GM18858 (cell line): ENCODE data around the gene NNAT.
"Not testable (repeated sequence)": the region's sequence is repeated elsewhere in the genome, so short reads cannot be mapped to it uniquely, and the experiment has no call there.

Experiments
- ATAC-seq: cut with Tn5 transposase; IDR thresholded peaks from one replicate; pipeline ENCODE4 v1.9.1; 2021; ENCODE audit not compliant: unreplicated experiment

NNAT gene

DNA sequence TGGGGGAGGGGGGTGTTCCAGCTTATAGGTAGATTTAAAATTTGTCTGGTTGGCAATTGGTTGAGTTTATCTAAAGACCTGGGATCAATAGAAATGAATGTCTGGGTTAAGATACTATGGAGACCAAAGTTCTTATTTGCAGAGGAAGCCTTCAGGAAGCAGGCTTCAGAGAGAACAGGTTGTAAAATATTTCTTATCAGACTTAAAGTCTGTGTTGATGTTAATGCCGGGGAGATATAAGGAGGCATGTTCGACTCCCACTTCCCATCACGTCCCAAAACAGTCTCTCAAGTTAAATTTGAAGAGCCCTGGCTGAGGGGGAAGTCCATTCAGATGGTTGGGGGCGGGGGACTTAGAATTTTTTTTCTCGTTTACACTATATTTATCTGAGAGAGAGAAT, 19.0 kb downstream of the NNAT start:
- no peak for ATAC-seq

- not testable (repeated sequence) for ATAC-seq
These were observed 19.8 kb downstream of the NNAT start for GRCh38 chr20:37540838-37541237.

DNA sequence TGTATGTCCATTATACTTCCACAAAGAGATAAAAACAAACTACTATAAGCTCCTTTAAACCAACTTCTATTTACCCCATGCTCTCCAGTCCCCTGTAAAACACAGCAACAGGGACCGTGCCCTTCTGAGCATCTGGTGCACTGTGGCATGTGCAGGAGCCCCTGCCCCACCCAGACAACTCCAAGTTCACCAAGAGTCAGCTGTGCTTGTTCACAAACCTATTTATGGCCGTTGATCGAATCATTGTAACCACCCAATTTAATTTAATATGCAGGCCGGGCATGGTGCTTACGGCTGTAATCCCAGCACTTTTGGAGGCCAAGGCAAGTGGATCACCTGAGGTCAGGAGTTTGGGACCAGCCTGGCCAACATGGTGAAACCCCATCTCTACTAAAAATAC, 20.3 kb downstream of the NNAT start:
- no peak for ATAC-seq

DNA sequence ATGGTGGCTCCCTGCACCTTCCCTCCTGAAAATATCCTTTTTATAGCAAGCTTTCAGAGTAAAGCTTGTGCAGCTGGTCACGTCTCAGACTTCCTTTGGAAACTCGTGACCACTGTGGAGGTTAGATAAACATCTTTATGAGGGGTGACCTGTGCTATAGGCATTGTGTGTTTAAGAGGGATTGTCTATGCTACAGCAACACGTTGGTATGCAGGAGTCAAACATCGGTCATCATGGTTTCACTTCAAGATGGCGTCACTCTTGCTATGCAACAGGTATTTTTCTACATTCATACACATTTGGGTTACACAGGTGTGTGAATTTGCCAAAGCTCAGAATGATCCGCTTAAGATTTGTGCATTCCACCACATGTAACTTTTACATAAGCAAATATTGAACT, 21.2 kb downstream of the NNAT start:
- ATAC-seq, result no peak

DNA sequence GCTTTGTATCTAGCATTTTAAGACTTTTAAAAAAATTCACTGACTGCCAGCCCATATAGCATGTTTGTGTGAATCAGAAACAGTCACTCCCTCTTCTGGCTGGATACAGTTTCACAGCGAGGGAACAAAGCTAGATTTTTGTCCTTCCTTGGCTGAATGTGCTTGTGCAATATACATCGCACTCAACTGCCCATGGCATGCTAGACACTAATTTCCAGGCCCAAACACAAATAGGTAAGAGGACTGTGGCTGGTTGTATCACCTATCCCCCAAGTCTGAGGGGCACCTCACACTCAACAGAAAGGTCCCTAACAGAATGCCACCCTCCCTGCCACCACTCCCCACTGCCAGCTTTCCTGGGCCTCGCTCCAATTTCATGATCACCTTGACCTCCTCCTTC, 22.8 kb downstream of the NNAT start:
- no peak for ATAC-seq

DNA sequence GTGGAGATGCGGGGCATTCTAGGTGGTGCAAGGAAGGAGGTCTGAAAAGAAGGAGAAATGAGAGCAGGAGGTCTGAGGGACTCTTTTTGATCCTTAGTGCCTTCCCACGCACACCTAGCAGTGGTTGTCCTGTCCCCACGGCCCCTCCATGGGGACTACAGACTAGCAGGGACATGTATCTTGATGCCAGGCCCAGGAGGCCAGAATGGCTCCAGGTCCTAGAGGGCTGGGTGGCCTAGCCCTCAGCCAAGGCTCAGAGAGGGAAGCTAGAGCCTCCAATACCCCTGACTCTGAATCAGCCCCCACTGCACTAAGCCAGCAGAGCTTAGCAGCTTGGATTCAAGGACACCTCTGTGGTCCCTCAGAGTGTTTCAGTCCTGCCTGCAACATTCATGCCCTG, 23.3 kb downstream of the NNAT start:
- ATAC-seq, result no peak

DNA sequence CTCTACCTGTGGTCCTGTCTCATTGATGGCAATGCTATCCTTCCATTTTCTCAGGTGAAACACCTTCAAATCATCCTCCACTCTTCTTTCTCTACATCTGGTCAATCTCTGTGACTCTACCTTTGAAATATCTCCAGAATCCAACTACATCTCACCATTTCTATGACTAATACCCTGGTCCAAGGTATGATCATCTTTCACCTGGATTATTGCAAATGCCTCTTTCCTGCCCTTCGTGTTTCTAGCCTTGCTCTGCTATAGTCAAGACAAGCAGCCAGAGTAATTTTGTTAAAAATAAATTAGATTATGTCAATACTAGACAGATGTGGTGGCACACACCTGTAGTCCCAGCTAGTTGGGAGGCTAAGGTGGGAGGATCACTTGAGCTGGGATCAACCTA, 24.5 kb downstream of the NNAT start:
- ATAC-seq, result no peak

DNA sequence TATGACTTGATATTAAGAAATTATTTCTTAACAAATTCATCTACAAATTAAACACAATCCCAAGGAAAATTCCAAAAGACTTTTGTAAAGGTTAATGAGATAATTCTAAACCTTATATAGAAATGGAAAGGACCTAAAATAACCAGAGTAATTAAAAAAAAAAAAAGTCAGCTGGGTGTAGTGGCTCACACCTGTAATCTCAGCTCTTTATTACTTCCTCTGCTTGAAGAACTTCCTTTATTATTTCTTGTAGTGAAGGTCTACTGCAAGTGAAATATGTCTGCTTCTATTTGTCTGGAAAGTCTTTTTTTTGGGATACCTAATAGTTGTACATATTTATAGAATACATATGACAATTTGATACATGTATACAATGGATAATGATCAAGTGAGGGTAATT, 26.9 kb downstream of the NNAT start:
- no peak for ATAC-seq

DNA sequence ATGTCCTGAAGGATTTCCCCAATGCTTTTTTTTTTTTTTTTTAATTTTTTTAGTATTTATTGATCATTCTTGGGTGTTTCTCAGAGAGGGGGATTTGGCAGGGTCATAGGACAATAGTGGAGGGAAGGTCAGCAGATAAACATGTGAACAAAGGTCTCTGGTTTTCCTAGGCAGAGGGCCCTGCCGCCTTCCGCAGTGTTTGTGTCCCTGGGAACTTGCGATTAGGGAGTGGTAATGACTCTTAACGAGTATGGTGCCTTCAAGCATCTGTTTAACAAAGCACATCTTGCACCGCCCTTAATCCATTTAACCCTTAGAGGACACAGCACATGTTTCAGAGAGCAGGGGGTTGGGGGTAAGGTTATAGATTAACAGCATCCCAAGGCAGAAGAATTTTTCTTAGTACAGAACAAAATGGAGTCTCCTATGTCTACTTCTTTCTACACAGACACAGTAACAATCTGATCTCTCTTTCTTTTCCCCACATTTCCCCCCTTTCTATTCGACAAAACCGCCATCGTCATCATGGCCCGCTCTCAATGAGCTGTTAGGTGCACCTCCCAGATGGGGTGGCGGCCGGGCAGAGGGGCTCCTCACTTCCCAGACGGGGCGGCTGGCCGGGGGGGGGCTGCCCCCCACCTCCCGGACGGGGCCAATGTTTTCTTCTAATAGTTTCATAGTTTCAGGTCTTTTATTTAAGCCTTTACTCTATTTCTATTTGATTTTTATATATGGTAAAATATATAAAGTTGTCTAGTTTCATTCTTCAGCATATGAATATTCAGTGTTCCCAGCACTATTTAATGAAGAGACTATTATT, 29.3 kb downstream of the NNAT start:
- ATAC-seq, result not testable (repeated sequence)

DNA sequence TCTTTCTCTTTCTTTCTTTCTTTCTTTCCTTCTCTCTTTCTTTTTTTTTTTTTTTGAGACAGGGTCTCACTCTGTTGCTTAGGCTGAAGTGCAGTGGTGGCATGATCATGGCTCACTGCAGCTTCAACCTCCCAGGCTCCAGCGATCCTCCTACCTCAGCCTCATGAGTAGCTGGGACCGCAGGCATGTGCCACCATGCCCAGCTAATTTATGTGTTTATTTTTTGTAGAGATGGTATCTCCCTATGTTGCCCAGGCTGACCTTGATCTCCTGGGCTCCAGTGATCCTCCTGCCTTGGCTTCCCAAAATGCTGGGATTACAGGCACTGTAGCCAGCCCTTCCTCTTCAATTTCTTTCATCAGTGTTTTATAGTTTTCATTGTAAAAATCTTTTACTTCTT, 30.6 kb downstream of the NNAT start:
- ATAC-seq, result not testable (repeated sequence)

DNA sequence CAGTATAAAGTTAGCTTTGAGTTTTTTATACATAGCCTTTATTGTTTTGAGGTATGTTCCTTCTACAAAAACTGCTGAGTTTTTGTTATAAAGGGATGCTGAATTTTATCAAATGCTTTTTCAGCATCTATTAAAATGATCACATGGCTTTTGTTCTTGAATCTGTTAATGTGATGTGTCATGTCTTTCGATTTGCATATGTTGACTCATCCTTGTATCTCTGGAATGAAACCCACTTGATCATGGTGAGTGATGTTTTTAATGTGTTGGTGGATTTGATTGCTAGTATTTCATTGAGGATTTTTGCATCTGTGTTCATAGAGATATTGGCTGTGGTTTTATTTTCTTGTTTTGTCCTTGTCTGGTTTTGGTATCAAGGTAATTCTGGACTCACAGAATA, 31.4 kb downstream of the NNAT start:
- no peak for ATAC-seq

GRCh38 chr20:37554721-37555298, 33.8 kb downstream of the NNAT start:
- ATAC-seq, result not testable (repeated sequence)

DNA sequence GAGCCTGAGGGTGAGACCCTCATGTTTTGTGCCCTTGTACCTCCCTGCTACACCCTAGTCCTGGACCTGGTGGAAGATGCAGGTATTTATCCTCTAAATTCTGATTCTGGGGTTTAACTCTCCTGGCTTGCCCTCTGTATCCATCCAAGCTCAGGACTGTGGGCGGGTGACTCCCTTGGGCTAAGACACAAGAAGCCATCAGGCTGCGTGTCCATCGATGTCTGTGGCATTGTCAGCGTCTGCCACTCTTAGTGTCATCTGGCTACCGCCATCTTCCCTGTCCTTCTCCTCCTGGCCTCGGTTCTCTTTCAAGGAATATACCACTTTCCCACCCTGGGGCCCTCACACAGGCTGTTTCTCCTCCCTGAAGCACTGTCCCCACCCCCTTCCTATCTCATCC, 35.5 kb downstream of the NNAT start:
- no peak for ATAC-seq

DNA sequence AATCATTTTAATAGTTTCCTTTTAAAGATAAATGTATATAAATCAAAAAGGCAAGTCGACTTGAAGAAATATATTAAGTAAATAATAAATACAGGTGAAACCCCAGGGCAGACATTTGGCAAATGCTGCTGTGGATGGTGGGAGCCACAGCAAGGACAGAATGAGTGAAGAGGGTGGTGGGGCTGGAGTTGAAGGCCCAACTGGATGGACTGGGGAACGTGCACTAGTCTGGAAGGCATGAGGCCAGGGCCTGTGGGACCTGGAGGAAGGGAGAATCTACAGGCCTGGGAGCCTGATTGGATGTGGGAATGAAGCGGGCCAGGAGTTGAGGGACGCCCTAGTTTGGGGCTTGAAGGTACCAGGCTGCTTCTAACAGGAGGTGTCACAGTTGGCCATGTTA, 37.3 kb downstream of the NNAT start:
- ATAC-seq, result no peak

DNA sequence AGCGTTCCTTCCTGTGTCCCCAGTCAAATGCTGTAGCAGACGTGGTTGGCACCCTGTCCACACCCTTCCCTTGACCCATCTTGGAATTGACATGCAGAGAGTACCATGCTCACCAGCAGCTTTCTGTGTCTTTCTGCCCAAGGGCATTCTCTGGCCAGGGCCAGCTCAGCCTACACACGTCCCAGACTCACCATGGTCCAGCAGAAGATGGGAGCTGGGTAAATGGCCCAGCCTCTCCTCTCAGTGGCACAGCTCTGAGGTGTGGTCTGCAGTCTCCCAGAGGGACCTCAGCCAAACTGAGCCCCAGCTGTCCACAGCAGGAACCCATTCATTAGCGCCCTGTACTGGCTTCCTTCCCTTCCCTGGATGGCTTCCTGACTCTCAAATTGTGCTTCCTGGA, 37.7 kb downstream of the NNAT start:
- no peak for ATAC-seq

GRCh38 chr20:37559312-37560027, 38.4 kb downstream of the NNAT start:
- no peak for ATAC-seq

GRCh38 chr20:37560629-37561028, 39.6 kb downstream of the NNAT start:
- ATAC-seq, result no peak

DNA sequence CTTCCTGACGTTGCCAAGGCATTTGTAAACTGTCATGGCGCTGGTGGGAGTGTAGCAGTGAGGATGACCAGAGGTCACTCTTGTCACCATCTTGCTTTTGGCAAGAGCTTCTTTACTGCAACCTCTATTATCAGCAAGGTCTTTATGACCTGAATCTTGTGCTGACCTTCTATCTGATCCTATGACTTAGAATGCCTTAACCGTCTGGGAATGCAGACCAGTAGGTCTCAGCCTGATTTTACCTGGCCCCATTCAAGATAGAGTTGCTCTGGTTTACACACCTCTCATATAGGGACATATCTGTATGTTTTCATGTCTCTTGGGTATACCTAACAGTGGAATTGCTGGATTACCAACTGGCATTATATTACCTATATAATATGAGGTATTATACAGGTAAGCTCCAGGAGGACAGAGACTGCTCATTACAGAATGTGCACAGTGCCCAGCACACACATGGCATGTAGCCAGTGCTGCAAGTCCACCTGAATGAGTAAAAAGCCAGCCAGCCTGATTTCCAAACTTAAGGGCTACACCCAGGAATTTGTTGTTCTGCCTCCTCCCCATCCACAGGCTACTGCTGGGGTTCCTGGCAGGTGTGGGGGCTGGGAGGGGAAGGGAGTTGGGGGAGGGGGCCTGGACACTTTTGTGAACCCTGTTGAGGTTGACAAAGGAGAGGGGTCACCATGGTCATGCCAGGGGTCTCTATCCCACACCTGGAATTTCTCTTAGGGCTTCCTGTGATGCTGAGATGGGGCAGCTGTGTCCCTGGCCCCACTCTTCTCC, 41.8 kb downstream of the NNAT start:
- no peak for ATAC-seq

DNA sequence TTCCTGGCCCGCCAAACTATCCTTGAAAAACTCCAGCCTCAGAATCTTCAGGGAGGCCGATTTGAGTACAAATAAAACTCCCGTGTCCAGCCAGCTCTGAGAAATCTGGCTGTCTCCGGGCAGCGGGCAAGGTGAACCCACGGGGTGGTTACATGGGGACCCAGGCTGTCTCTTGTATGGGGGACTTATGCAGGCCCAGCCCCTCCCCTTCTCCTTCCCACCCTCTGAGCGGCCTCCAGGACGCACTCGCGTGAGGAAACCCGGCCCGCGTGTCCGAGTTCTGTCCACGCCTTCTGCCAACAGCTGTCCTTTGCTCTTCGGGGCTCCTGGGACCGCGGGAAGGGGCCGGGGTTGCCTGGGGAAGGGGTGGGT, 43.0 kb downstream of the NNAT start:
- ATAC-seq, result no peak

DNA sequence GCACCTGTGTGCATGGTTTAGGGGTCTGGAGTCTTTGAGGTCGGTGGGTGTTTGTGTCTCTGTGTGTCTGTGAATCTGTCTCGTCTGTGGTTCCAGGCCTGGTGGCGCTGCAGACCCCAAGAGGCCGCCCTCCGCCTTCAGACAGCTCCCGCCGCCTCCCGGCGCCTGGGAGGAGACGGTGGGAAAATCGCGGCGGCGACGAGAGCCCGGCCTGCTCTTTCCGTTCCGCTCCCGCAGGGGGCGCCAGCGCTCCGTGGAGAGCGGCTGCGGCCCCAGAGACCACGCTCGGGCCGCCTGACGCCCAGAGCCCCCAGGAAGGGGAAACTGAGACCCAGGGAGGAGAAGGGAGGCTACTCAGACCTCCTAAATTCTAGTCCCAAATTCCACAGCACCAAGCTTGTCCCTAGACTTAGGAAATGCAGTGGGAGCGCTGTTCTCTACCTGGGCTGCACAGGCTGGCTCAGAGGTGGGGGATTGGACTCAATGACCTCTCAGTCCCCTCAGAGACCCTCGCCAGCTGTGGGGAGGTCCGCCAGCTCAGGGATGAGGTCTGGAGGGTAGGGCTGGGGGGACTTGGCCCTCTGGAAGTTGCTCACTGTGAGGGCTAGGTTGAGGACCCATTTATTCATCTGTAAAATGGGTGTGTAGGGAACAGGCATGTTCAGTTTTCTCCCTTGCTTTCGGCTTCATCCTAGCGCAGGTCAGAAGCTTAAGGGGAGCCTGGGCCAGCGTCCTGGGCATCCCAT, 43.5 kb downstream of the NNAT start:
- no peak for ATAC-seq
